Measurements from ENCODE around the gene TXNL4A.

Gene TXNL4A

GRCh38 chr18:79963658-79964329 lies 24.6 kb downstream of the TXNL4A start:
- Histone ChIP-seq H3K4me3 (ENCODE audit: low read depth, low read length) (peak overlapping the region; percentile 52), H3K4me1 (ENCODE audit: control insufficient read depth, insufficient read depth, low read length) (peaks cover 18% of the 10 kb centered on the region), H3K9me3 (ENCODE audit: control insufficient read depth, insufficient read depth, low read depth, low read length) (no peaks in the 10 kb centered on the region), H3K27ac (ENCODE audit: extremely low read depth, low read depth, low read length) (peak overlapping the region; percentile 72; the same call in 1 of the 2 replicates), H3K36me3 (ENCODE audit: control insufficient read depth in 2 of 2, insufficient read depth in 1 of 2, low read length in 2 of 2) (peaks cover 5 to 7% of the 10 kb centered on the region in 2 experiments; a peak in 2 of 3 replicates)
- POLR2A ChIA-PET = no interaction called here
- CTCF ChIA-PET = no interaction called here
- TF ChIP-seq ZNF510 (tag by site-specific recombination; IDR thresholded peaks at IDR 0.05; ENCODE audit: insufficient replicate concordance) (no peak), PRDM6 (tag by site-specific recombination; IDR thresholded peaks at IDR 0.05) (no peak), ZNF148 (tag by site-specific recombination; IDR thresholded peaks at IDR 0.05; ENCODE audit: borderline replicate concordance) (no peak), ZNF121 (tag by site-specific recombination; IDR thresholded peaks at IDR 0.05) (peak; percentile 98), BCL11A (tag by site-specific recombination; IDR thresholded peaks at IDR 0.05; ENCODE audit: low read depth) (no peak)

GRCh38 chr18:79962835-79963657 lies 25.3 kb downstream of the TXNL4A start:
- no peak overlapping the region for H3K27ac ChIP-seq (ENCODE audit: extremely low read depth, low read depth, low read length)
- ChIA-PET POLR2A (no interaction called here), CTCF (no interaction called here)
- no peak overlapping the region for H3K4me3 ChIP-seq (ENCODE audit: low read depth, low read length)
- H3K4me1 ChIP-seq (ENCODE audit: control insufficient read depth, insufficient read depth, low read length) = peaks cover 18% of the 10 kb centered on the region
- peaks cover 5% of the 10 kb centered on the region in 2 experiments; a peak in 2 of 3 replicates for H3K36me3 ChIP-seq (ENCODE audit: control insufficient read depth in 2 of 2, insufficient read depth in 1 of 2, low read length in 2 of 2)
- no peaks in the 10 kb centered on the region for H3K9me3 ChIP-seq (ENCODE audit: control insufficient read depth, insufficient read depth, low read depth, low read length)
- no peak for TF ChIP-seq ZNF404 (tag by site-specific recombination; IDR thresholded peaks at IDR 0.05)
- no peak for TF ChIP-seq ZNF169 (tag by site-specific recombination; IDR thresholded peaks at IDR 0.05)
- TF ChIP-seq ZFP3 (tag by site-specific recombination; IDR thresholded peaks at IDR 0.05; ENCODE audit: low read depth) = no peak
- no peak for TF ChIP-seq TSHZ1 (tag by site-specific recombination; IDR thresholded peaks at IDR 0.05; ENCODE audit: borderline replicate concordance)
- no peak for TF ChIP-seq ZNF221 (tag by site-specific recombination; IDR thresholded peaks at IDR 0.05; ENCODE audit: borderline replicate concordance)
- TF ChIP-seq SCRT2 (tag by site-specific recombination; IDR thresholded peaks at IDR 0.05) = no peak
- no peak for TF ChIP-seq ZBTB49 (tag by site-specific recombination; IDR thresholded peaks at IDR 0.05; ENCODE audit: low read depth)
- TF ChIP-seq ZNF600 (tag by site-specific recombination; IDR thresholded peaks at IDR 0.05) = no peak
- TF ChIP-seq ZNF16 (tag by site-specific recombination; IDR thresholded peaks at IDR 0.05; ENCODE audit: low read depth) = no peak
- peak; percentile 81 for TF ChIP-seq EGR2 (tag by site-specific recombination; IDR thresholded peaks at IDR 0.05; ENCODE audit: low read depth)
- TF ChIP-seq MYNN (tag by site-specific recombination; IDR thresholded peaks at IDR 0.05; ENCODE audit: borderline replicate concordance) = no peak
- 0 out of 2 replicates have a peak, but pooled peaks have one; percentile 11 for TF ChIP-seq KLF1 (tag by site-specific recombination; IDR thresholded peaks at IDR 0.05)
- no peak for TF ChIP-seq ELK4 (IDR thresholded peaks at IDR 0.05; ENCODE audit: borderline replicate concordance, low read depth, low read length)
- TF ChIP-seq ZNF692 (tag by site-specific recombination; IDR thresholded peaks at IDR 0.05) = no peak

Measured in HEK293 (cell line).